HG03060 (cell line): ENCODE data around the gene HOGA1.

Experiments used
- ATAC-seq: cut with Tn5 transposase; IDR thresholded peaks from one replicate; pipeline ENCODE4 v1.9.1; 2021; ENCODE audit warnings: low read depth, moderate number of reproducible peaks; ENCODE audit not compliant: unreplicated experiment

HOGA1 gene

DNA sequence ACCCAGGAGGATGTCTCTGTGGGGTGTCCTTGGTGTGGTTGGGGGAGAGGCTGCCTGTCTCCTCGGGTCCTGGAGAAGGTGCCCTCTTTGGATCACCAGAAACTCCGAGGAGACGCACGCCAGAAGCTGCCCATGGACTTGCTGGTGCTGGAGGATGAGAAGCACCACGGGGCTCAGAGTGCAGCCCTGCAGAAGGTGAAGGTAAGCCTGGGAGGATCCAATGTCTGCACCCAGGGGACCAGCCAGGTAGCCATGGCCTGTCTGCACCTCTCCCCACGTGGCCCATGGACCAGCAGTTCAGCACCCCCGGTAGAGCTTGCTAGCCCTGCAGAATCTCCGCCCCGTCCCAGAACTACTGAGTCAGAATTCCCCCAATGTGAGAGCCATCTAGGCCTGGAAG is 6.5 kb upstream of the HOGA1 start:
- ATAC-seq, result no peak

DNA sequence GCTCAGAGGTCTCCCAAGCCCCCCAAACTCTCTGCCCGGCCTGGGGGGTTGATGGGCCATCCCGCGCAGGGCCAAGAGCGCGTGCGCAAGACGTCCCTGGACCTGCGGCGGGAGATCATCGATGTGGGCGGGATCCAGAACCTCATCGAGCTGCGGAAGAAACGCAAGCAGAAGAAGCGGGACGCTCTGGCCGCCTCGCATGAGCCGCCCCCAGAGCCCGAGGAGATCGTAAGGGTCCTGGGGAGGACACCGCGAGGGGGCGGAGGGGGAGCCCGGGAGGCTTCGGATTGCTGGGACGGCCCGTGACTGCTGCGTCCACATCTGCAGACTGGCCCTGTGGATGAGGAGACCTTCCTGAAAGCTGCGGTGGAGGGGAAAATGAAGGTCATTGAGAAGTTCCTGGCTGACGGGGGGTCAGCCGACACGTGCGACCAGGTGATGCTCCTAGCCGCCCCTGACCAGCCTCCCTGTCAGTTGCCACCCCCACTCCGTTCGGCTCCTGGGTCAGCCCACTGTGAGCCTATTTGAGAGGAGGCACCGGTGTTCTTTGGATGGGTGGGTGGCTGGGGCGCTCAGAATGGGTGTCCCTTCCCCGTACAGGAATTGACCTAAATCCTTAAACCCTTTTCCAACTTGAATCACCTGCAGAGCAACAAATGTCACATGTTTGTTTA is 5.9 kb upstream of the HOGA1 start:
- no peak for ATAC-seq

DNA sequence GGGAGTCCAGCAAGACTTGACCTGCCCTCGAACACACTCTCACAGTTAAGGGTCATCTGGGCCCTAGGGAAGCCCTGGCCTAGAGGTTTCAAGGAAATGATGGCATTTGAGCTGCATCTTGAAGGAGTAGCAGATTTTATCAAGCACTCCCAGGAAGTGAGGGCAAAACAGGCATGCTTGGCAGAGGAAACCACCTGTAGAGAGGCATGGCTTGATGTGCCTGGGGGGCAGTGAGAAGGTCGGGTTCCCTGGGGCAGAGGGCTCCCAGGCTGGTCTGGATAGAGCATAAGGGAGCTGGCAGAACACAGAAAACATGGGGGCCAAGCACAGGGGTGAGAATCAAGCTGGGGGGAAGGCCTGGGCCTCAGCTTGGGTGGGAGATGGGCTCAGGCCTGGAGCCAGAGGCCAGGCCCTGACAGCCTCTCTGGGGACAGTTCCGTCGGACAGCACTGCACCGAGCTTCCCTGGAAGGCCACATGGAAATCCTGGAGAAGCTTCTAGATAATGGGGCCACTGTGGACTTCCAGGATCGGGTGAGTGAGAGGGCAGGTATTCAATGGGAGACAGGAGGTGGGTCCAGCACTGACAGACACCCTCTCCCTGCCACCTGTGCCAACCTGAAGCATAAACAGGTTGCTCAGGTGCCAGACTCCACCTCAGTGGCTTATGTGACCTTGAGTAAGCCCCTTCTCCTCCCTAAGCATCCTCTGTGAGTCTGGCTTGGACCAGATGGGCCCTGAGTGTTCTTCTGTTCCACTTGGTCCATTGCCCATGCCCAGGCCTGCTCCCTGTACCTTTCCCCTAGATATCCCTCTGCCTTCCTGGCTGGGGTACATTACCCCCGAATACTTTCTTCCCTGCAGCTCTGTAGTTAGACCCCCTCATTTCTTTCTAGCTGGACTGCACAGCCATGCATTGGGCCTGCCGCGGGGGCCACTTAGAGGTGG is 3.5 kb upstream of the HOGA1 start:
- ATAC-seq, result no peak

DNA sequence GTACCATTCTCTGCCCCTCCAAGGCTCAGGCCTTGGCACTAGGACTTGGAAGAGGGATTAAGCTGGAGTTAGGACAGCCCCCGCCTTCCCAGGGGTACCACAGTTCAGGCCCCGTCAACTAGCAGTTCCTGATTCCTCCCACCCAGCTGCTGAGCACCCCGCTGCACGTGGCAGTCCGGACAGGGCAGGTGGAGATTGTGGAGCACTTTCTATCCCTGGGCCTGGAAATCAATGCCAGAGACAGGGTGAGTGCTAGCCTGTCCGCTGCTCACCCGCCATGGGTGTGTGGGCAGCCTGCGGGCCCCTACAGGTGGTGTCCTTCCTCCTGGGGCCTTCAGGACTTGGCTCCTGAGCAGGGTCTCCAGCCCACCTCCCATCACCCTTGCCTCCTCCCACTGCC is 2.0 kb upstream of the HOGA1 start:
- ATAC-seq, result no peak

DNA sequence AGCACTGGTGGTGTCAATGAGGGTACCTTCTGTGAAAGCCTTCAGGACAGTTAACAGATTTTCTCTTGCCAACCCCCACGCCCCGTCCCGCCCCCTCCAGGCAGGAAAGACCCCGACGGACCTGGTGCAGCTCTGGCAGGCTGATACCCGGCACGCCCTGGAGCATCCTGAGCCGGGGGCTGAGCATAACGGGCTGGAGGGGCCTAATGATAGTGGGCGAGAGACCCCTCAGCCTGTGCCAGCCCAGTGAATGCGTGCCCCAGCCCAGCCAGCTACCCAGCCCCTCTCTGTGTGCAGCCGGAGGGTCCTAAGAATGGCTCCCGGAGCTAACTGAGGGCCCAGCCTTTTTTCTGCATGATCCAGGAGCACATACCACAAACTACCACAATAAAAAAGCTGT is 713 bp upstream of the HOGA1 start:
- ATAC-seq, result no peak

DNA sequence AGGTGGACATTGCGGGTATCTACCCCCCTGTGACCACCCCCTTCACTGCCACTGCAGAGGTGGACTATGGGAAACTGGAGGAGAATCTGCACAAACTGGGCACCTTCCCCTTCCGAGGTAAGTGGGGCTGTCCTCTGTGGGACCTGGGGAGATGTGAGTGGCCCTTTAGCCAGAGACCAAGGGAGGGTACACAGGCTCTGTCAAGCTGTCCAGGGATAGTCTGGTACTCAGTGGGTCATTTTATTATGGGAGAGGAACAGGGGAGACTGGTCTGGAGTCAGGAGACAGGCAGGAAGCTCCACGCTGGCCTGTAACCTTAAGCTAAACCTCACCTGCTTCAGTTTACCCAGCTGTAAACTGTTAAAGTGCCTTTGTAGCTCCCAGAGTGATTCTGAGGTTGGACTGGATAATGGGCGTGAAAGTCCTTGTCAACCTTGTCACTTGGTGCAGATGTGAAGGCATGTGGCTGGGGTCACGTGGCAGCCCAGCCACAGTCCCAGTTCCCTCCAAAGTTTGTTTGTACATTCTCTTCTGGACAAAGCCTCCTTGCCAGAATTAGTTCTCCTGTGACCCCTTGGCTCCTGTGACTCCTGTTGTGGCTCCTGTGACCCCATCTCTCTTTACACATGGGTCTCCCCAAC is 729 bp downstream of the HOGA1 start:
- ATAC-seq, result no peak

DNA sequence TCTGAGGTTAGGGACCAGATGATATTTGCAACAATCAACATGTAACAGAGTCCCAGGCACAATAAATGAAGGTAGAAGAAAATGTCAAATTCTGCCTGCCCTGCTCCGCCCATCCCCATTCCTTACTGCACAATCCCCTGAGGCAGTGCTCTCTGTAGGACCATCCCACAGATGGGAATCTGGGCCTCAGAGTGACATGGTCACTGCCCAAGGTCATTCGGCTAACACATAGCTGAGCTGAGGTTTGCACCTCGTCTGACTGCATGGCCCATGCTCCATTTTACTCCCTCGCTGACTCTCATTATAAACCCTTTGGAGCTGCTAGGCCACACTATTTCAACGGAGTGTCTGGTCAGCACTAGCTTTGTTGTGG is 1.2 kb downstream of the HOGA1 start:
- no peak for ATAC-seq

DNA sequence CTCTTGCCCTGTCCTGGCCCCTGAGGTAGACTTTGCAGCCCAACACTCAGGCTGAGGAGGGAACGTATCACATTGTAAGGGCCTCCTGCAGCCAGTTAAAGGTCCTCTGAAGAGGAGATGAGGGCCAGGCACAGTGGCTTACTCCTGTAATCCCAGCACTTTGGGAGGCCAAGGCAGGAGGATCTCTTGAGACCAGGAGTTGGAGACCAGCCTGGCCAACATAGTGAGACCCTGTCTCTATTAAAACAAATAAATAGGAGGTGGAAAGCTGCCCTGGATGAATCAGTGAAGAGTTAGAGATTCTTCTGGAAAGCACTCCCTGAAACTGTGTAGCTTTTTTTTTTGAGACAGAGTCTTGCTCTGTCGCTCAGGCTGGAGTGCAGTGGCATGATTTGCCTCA is 3.0 kb downstream of the HOGA1 start:
- ATAC-seq, result no peak

DNA sequence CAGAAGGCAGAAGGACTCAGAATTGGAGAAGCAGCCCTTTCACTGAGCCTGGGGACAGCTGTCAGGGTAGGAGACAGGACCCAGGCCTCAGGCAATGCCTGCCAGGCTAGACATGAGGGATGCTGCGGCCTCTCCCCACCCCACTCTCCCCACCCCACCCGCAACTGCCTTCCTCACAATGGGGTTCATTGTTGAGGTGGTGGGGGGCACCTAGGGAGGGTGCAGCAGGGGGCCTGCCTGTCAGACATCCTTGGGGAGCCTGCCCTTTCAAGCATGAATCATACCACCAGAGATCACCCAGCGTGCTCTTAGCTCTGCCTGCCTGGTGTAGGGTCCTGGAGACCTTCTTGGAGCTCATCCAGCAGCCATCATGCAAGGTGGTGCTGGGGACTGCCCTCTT is 5.3 kb downstream of the HOGA1 start, which contains the start of gene C10orf62:
C10orf62 (plus strand) TSS at position 243 of the 400 bp plus-strand sequence. CDS start 177 bp downstream, outside the sequence.
- ATAC-seq, result no peak

DNA sequence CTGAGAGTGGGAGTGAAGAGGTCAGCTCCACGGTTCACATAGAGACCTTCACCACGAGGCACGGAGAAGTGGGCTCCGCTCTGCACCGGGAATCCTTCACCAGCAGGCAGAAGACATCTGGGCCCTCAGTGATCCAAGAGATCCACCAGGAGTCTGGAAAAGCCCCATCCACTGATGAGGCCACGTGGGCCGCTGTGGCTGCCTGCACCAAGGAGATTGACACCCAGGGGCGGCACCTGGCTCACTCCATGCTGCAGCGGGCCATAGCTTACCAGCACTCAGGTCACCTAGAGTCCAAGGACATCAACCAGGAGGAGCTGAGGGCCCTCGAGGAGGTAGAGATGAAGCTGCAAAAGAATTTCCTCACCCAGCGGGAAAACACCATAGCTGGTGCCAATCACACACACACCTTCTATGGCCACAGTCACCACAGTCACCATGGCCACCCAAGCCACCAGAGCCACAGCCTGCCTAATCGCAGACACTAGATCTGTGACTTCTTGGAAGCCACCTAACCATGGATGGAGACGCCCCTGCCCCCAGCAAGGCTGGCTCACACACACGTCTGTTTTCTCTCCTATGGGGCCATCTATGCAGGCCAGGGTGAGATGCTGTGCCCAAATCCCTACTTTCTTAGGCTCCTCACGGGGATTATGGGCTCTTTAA is 6.0 kb downstream of the HOGA1 start:
- no peak for ATAC-seq

DNA sequence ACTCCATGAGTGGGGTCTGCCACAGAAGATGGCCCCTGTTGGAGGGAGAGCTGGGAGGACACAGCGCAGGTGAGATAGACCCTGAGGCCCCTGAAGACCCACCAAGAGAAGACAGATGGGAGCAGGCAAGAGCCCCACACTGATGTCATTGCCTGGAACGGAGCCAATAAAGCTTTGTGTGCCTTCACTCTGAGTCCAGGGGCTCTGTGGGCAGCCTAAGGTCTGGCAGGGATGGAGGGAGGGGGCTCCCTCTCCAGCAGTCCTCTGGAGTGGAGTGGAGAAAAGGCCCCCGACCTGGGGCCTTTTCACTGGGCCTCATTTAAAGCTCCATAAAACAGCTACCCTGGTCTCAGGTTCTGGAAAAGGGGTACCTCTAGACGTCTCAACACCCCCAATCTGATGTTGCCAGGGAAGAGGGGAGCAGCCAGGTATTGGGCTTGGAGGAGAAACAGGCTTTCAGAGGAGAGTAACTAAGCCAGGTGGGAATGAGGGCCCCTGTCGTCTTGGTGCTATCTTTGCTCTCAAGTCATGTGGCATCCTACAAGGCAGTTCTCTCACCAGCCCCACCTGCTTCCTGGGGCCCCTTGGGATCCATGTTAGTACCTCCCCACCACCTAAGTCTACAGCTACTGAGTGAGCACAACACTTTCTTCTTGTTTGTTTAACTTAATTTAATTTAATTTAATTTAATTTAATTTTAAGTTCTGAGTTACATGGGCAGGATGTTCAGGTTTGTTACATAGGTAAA is 6.7 kb downstream of the HOGA1 start:
- ATAC-seq, result no peak

DNA sequence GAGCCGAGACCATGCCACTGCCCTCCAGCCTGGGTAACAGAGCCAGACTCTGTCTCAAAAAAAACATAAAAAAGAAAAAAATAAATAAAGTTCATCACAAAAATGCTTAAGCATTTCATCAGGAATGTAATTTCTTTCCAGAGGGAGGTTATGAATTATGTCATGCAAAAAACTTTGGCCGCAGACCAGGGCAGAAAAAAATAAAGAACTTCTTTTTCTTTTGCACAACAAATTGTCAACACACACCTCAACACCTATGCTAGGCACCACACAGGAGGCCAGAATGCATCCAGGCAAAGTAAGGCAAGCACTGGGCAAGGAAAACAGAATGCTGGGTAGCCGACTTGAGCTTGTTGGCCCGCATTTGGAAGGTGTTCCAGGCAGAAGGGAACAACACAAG is 9.2 kb downstream of the HOGA1 start:
- ATAC-seq, result no peak

DNA sequence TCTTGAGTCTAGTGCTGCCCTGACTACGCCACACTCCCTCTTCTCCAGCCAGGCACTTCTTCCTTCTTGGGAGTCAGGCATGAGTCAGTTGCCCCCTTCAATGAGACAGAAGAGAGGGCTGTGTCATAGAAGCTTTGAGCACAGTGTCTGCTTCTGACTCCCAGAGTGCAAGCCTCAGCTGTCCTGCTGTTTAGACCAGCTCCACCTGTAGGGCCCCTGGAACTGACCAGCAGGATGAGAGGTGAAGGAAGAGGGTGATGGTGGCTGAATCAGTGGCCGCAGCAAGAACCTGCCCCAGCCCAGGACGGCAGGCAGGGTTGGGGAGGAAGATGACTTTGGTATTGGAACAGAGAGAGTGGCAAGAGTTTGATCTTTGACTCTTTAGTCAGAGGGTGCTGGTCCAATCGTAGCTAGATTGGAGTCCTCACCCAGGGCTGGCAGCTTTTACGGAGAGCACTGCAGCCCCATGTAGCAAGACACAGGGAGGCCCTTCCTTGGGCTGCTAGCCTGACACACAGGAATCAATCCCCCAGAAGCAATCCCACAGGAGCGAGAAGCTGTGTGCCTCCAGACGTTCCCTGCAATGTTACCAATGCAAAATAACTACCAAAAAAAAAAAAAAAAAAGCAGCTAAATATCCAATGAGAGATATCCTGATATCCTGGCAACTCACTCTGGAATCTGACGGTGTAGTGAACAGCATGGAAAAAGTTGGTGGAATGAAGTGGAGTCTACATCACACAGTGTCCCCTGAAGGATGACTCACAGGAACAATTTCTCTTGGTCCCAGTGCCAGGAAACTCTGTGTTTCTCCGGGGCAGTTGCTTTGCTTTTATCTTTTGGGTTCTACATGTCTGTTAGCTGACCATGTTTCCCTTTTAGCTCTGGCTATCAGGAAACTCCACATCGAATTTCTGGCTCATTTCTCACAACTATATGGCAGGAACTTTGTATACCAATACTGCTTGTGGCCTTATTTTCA is 12.2 kb downstream of the HOGA1 start:
- no peak for ATAC-seq

DNA sequence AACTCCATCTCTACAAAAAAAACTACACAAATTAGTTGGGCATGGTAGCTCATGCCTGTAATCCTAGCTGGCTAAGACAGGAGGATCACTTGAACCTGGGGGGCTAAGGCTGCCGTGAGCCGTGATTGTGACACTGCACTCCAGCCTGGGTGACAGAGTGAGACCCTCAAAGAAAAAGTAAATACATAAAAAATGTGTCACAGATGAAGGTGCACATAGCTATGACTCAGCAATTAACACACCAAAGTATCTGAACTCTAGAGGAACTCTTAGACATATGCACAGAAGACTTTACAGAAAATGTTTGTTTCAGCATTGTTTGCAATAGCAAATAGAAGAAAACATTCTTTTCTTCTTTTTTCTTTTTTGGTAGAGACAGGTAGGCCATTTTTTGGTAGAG is 13.6 kb downstream of the HOGA1 start:
- no peak for ATAC-seq

DNA sequence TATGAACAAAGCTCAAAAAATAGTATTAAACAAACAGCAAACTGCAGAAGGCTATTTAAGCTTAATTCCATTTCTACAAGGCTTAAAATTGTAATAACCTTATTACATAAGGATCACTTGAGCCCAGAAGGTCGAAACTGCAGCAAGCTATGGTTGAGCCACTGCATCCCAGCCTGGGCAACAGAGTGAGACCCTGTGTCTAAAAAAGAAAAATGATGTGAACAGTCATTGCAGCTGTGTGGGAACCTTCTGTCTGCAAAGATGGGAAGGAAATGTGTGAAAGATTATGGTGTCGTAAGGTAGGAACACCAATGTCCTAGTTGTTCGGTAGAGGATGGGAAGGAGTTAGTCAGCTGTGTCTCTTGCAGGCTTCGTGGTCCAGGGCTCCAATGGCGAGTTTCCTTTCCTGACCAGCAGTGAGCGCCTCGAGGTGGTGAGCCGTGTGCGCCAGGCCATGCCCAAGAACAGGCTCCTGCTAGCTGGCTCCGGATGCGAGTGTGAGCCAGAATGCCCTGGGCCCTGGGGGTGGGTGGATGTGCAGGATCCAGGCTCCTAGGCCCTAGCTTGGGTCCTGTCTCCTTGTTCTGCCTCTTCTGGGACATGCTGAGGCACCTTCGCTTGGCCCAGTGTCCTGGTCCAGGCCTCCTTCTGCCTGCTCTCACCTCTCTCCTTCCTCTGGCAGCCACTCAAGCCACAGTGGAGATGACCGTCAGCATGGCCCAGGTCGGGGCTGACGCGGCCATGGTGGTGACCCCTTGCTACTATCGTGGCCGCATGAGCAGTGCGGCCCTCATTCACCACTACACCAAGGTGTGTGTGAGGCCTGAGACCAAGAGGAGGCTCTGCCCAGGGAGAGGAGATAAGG is 14.4 kb downstream of the HOGA1 start:
- no peak for ATAC-seq

DNA sequence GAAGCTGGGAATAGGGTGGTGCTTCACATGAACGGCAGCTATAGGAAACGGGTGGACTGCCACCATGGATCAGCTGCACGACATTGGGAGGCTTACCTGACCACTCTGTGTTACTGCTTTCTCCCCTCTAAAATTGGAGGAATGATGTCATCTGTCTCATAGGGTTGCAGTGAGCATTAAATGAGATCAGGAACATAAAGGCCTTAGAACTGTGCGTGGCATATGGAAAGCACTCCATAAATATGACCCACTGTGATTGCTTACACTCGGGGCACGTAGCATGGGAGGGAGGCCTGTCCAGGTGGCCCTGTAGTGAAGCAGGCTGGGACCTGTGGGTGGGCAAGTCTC is 15.1 kb downstream of the HOGA1 start:
- ATAC-seq, result no peak

DNA sequence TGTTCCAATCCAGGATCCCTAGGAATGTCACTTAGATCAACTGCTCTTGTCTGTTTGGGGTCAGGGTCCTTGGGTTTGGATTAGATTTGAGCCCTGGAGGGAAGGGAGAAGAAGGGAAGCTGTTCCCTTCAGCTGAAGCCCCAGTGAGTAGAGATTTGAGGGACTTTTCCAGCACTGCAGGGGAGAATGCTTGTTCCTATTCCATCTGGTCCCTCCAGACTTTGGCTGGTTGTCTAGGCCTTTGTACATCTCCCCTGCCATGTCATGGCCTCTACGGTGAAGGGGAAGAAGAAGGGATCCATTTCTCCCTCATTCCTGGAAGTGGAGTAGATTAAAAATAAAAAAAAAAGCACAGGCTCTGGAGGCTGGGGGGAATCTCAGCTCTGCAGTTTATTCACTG is 16.4 kb downstream of the HOGA1 start:
- ATAC-seq, result no peak
